ENCODE measurements around the gene TMEM69.

TMEM69 gene

DNA sequence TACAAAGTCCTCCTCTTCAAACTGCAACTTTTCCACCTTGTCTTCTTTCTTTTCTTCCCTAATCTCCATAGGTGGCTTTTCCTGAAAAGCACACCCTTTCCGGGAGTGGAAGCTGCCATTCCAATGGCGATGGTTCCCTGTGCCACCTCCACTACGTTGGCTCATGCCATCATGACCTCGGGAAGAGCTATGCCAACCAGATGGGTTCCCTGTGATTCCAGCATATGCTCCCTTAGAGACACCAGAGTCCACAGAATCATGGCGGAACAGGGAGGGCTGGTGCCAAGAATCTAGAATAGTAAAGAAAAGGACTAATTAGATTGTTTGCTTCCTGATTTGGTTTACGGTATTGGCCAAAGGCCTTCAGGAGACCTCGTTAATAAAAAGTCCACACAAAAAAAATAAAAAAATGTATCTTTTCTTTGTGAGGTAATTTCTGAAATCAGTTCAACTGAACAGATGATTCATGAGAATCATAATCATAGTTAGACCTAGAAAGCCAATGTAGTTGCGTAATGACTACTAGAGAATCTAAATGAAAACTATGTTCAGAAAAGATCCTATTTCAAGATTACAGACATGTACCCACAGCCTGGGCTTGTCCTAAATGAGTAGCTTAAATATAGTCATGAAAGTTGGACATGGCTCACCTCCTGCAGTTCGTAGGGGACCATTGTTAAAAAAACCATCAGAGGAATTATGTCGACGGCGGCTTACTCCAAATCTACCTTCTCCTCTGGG is 33.3 kb upstream of the TMEM69 start:
- H3K4me3 ChIP-seq (ENCODE audit: low read depth, low read length), result no peak overlapping the region
- in situ Hi-C loops (cut with HindIII; ENCODE audit: low sequenced_read_pairs), result no loop called here
- no peak for DNase-seq (ENCODE audit: low read depth)
- TF ChIP-seq, protein P1, sequence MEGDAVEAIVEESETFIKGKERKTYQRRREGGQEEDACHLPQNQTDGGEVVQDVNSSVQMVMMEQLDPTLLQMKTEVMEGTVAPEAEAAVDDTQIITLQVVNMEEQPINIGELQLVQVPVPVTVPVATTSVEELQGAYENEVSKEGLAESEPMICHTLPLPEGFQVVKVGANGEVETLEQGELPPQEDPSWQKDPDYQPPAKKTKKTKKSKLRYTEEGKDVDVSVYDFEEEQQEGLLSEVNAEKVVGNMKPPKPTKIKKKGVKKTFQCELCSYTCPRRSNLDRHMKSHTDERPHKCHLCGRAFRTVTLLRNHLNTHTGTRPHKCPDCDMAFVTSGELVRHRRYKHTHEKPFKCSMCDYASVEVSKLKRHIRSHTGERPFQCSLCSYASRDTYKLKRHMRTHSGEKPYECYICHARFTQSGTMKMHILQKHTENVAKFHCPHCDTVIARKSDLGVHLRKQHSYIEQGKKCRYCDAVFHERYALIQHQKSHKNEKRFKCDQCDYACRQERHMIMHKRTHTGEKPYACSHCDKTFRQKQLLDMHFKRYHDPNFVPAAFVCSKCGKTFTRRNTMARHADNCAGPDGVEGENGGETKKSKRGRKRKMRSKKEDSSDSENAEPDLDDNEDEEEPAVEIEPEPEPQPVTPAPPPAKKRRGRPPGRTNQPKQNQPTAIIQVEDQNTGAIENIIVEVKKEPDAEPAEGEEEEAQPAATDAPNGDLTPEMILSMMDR (IDR thresholded peaks at IDR 0.05; ENCODE audit: low read depth, low read length, missing control alignments), result no peak

DNA sequence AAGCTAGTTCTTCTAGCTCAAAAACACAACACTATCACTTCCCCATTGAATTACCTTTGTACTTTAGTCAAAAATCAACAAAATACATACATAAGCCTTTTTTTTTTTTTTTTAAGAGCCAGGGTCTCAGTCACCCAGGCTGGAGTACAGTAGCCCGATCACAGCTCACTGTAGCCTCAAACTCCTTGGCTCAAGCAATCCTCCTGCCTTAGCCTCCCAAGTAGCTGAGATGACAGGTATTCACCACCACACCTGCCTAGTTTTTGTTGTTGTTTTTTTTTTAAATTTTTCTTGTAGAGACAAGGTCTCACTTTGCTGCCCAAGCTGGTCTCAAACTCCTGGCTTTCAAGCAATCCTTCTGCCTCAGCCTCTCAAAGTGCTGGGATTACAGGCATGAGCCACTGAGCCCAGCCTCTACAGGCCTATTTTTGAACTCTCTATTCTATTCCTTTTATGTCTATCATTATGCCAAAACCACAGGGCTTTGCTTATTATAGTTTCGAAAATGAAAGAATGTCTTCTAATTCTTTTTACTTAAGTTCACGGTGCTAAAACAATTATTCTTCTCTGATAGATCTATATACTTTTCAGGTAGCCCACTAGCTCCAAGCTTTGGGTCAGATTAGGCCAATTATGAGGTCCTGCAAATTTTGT is 31.3 kb upstream of the TMEM69 start:
- no peak for DNase-seq (ENCODE audit: low read depth)
- in situ Hi-C loops (cut with HindIII; ENCODE audit: low sequenced_read_pairs), result no loop called here
- H3K4me3 ChIP-seq (ENCODE audit: low read depth, low read length), result no peak overlapping the region
- TF ChIP-seq, protein P1 (IDR thresholded peaks at IDR 0.05; ENCODE audit: low read depth, low read length, missing control alignments), result no peak

DNA sequence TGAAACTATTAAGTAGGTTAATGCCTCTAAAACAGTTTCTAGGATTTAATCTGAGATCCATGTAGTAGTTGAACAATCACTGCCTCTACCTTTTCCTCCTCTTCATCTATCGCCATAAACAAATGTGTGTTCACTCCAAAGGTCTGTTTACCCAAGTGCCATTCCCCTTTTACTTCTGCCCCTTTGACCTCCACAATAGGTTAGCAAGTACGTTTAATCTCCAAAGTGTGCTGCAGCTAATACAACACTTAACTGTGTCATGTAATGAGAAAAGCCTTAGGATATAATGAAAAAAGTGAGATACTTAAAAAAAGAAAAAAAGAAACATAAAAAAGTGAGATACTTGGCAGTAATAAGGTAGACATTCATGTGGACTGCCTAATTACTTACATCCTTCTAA is 29.8 kb upstream of the TMEM69 start:
- no peak for DNase-seq (ENCODE audit: low read depth)
- no peak overlapping the region for H3K4me3 ChIP-seq (ENCODE audit: low read depth, low read length)
- TF ChIP-seq, protein P1 (IDR thresholded peaks at IDR 0.05; ENCODE audit: low read depth, low read length, missing control alignments), result no peak
- in situ Hi-C loops (cut with HindIII; ENCODE audit: low sequenced_read_pairs), result no loop called here

DNA sequence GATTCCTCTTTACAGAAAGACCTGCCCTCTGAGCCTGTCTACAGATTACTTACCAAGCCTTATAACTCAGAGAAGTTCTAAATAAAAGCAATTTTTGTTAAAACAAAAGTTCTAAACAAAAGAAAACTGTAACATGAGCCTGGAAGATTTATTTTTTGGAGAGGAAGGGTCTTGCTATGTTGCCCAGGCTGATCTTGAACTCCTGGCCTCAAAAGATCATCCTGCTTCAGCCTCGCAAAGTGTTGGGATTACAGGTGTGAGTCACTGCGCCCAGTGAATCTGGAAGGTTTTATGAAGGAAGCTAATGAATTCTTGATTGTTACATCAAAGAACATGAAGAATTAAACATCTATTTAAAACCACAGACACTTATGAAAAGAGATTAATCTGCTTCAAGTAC is 28.8 kb upstream of the TMEM69 start:
- TF ChIP-seq, protein P1 (IDR thresholded peaks at IDR 0.05; ENCODE audit: low read depth, low read length, missing control alignments), result no peak
- DNase-seq (ENCODE audit: low read depth), result no peak
- in situ Hi-C loops (cut with HindIII; ENCODE audit: low sequenced_read_pairs), result no loop called here

DNA sequence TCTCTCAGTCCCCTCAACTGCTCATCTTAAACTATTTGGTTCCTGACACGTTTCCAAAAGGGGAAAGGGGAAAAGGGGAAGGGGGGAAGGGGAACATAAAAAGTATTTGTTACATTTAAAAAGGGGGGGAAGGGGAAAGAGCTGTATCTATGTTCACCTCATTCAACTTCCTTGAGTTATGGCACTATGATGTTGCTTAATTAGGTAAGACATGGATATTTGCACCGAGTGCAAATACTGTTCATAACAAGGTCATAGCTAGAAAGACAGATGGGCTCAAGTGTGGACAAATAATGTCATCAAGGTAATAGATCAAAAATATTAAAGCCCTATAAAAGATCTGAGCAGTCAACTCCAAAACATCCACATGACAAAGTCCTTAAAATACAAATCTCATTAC is 27.6 kb upstream of the TMEM69 start:
- TF ChIP-seq, protein P1 (IDR thresholded peaks at IDR 0.05; ENCODE audit: low read depth, low read length, missing control alignments), result no peak
- no peak overlapping the region for H3K4me3 ChIP-seq (ENCODE audit: low read depth, low read length)
- DNase-seq (ENCODE audit: low read depth), result no peak
- in situ Hi-C loops (cut with HindIII; ENCODE audit: low sequenced_read_pairs), result no loop called here

More for the DNA sequence above, 28.8 kb upstream of the TMEM69 start:
- H3K4me3 ChIP-seq (ENCODE audit: low read depth, low read length), result no peak overlapping the region

DNA sequence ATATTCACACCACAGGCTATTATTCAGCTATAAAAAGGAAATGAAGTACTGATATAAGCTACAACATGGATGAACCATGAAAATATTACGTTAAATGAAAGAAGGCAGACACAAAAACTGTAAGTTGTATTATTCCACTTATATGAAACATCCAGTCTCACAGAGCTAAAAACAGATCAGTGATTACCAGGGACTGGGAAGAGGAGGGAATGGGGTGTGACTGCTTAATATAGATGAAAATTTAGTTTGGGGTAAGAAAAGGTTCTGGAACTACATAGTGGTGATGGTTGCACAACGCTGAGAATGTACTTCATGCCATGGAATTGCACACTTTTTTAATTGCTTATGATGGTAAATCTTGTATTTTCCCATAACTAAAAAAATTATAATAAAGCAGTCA is 21.1 kb upstream of the TMEM69 start:
- DNase-seq (ENCODE audit: low read depth), result no peak
- no peak overlapping the region for H3K4me3 ChIP-seq (ENCODE audit: low read depth, low read length)
- TF ChIP-seq, protein P1 (IDR thresholded peaks at IDR 0.05; ENCODE audit: low read depth, low read length, missing control alignments), result no peak
- in situ Hi-C loops (cut with HindIII; ENCODE audit: low sequenced_read_pairs), result no loop called here

All from astrocyte of the cerebellum (primary cell).